Neural progenitor cell (in vitro differentiated cells): ENCODE measurements around the gene TECTA.

Source experiments
- CTCF ChIP-seq: fragments of 200-600 bp; sonication (generic); IDR thresholded peaks from 2 replicates; pipeline ENCODE4 v1.5.1; 2017; ENCODE audit warnings: antibody characterized with exemption, mild to moderate bottlenecking
- EZH2 ChIP-seq: fragments of 200-600 bp; sonication (generic); IDR thresholded peaks from 2 replicates; pipeline ENCODE4 v1.6.1; 2017; ENCODE audit warnings: antibody characterized with exemption, mild to moderate bottlenecking, moderate library complexity
- EZH2phosphoT487 ChIP-seq: fragments of 200-600 bp; sonication (generic); IDR thresholded peaks from 2 replicates; pipeline ENCODE4 v1.6.1; 2017; ENCODE audit warnings: antibody characterized with exemption

GRCh38 chr11:121229495-121230215, 128.6 kb downstream of the TECTA start:
- no peak for TF ChIP-seq CTCF
- TF ChIP-seq EZH2, result no peak
- no peak for TF ChIP-seq EZH2phosphoT487
